ENCODE data around the gene CDH10. TPM values are rescaled to one million over a fixed set of nuclear protein-coding genes. Genes with fewer than 3 reads are reported as not detected.

CDH10 gene
- total RNA-seq, 1 experiment from 2014 or later, result not detected

GRCh38 chr5:24505258-24505657 lies 139.5 kb downstream of the CDH10 start:
- Mint-ChIP-seq H3K36me3 (ENCODE audit: insufficient read depth, unreplicated experiment) (peaks cover 4% of the 10 kb centered on the region), H3K27me3 (ENCODE audit: unreplicated experiment) (no peaks in the 10 kb centered on the region), H3K9me3 (ENCODE audit: low read depth, unreplicated experiment) (no peaks in the 10 kb centered on the region), H3K27ac (ENCODE audit: unreplicated experiment) (no peak overlapping the region), H3K4me1 (ENCODE audit: low read depth, unreplicated experiment) (no peaks in the 10 kb centered on the region), H3K4me3 (ENCODE audit: low read depth, unreplicated experiment) (no peak overlapping the region)
- BruUV-seq (replicated peaks), result no TSS peak
- CTCF ChIA-PET, result no interaction called here
- intact Hi-C loops (cut with micrococcal nuclease; ENCODE audit: unreplicated experiment), result no loop called here
- no peak for DNase-seq
- TF ChIP-seq CTCF (IDR thresholded peaks at IDR 0.05; ENCODE audit: unreplicated experiment), result no peak

GRCh38 chr5:24497591-24498157 lies 147.1 kb downstream of the CDH10 start:
- no peak for DNase-seq
- CTCF ChIA-PET, result no interaction called here
- H3K4me1 Mint-ChIP-seq (ENCODE audit: low read depth, unreplicated experiment), result no peaks in the 10 kb centered on the region
- no TSS peak for BruUV-seq (replicated peaks)
- H3K36me3 Mint-ChIP-seq (ENCODE audit: insufficient read depth, unreplicated experiment), result peaks cover 4% of the 10 kb centered on the region
- TF ChIP-seq CTCF (IDR thresholded peaks at IDR 0.05; ENCODE audit: unreplicated experiment), result no peak
- no peak overlapping the region for H3K27ac Mint-ChIP-seq (ENCODE audit: unreplicated experiment)
- intact Hi-C loops (cut with micrococcal nuclease; ENCODE audit: unreplicated experiment), result no loop called here
- no peaks in the 10 kb centered on the region for H3K9me3 Mint-ChIP-seq (ENCODE audit: low read depth, unreplicated experiment)
- no peaks in the 10 kb centered on the region for H3K27me3 Mint-ChIP-seq (ENCODE audit: unreplicated experiment)
- no peak overlapping the region for H3K4me3 Mint-ChIP-seq (ENCODE audit: low read depth, unreplicated experiment)

- Mint-ChIP-seq H3K9me3 (ENCODE audit: low read depth, unreplicated experiment) (no peaks in the 10 kb centered on the region), H3K27ac (ENCODE audit: unreplicated experiment) (no peak overlapping the region), H3K36me3 (ENCODE audit: insufficient read depth, unreplicated experiment) (peaks cover 4% of the 10 kb centered on the region), H3K4me3 (ENCODE audit: low read depth, unreplicated experiment) (no peak overlapping the region), H3K27me3 (ENCODE audit: unreplicated experiment) (no peaks in the 10 kb centered on the region), H3K4me1 (ENCODE audit: low read depth, unreplicated experiment) (no peaks in the 10 kb centered on the region)
- no peak for TF ChIP-seq CTCF (IDR thresholded peaks at IDR 0.05; ENCODE audit: unreplicated experiment)
- CTCF ChIA-PET, result no interaction called here
- intact Hi-C loops (cut with micrococcal nuclease; ENCODE audit: unreplicated experiment), result no loop called here
- BruUV-seq (replicated peaks), result no TSS peak
- no peak for DNase-seq
These were observed 147.6 kb downstream of the CDH10 start for GRCh38 chr5:24497145-24497544.

- TF ChIP-seq CTCF (IDR thresholded peaks at IDR 0.05; ENCODE audit: unreplicated experiment), result no peak
- Mint-ChIP-seq H3K4me1 (ENCODE audit: low read depth, unreplicated experiment) (no peaks in the 10 kb centered on the region), H3K36me3 (ENCODE audit: insufficient read depth, unreplicated experiment) (no peaks in the 10 kb centered on the region), H3K27me3 (ENCODE audit: unreplicated experiment) (no peaks in the 10 kb centered on the region), H3K4me3 (ENCODE audit: low read depth, unreplicated experiment) (no peak overlapping the region), H3K27ac (ENCODE audit: unreplicated experiment) (no peak overlapping the region), H3K9me3 (ENCODE audit: low read depth, unreplicated experiment) (no peaks in the 10 kb centered on the region)
- CTCF ChIA-PET, result no interaction called here
- DNase-seq, result no peak
- intact Hi-C loops (cut with micrococcal nuclease; ENCODE audit: unreplicated experiment), result no loop called here
- no TSS peak for BruUV-seq (replicated peaks)
These were observed 148.5 kb downstream of the CDH10 start for GRCh38 chr5:24496268-24496667.

Data from Calu3 (cell line).